ENCODE measurements around the gene TTC39C.

DNA sequence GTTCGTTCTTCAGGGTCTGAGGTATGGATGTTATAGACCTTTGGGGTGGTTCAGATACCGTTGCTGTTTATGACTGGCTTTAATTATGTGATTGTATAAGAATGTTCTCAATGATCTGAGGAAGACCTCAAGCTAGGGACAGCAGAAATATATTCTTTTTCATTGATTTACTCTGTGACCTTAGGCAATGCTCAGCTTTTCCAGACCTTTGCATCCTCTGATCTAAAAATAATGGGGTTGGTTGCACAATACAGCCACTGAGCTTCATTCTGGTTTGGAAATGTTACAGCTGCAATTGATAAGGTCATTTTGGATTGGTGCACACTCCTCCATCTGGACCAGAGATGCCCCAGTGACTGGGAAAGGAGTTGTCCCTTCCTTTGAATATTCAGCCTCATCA is 107.1 kb downstream of the TTC39C start:
- TF ChIP-seq ZNF274 (IDR thresholded peaks at IDR 0.05; ENCODE audit: low read depth, low read length) (no peak), SUZ12 (IDR thresholded peaks at IDR 0.05; ENCODE audit: extremely low read depth, insufficient read depth, insufficient read length) (no peak)

Data from NT2/D1 (cell line).